ENCODE data around the gene DUSP7. TPM values are rescaled to one million over a fixed set of nuclear protein-coding genes. Genes with fewer than 3 reads are reported as not detected.

DUSP7 gene
- total RNA-seq, 4 donors from 2014 or later: 14.0 to 39.7 (median 26.3) TPM

DNA sequence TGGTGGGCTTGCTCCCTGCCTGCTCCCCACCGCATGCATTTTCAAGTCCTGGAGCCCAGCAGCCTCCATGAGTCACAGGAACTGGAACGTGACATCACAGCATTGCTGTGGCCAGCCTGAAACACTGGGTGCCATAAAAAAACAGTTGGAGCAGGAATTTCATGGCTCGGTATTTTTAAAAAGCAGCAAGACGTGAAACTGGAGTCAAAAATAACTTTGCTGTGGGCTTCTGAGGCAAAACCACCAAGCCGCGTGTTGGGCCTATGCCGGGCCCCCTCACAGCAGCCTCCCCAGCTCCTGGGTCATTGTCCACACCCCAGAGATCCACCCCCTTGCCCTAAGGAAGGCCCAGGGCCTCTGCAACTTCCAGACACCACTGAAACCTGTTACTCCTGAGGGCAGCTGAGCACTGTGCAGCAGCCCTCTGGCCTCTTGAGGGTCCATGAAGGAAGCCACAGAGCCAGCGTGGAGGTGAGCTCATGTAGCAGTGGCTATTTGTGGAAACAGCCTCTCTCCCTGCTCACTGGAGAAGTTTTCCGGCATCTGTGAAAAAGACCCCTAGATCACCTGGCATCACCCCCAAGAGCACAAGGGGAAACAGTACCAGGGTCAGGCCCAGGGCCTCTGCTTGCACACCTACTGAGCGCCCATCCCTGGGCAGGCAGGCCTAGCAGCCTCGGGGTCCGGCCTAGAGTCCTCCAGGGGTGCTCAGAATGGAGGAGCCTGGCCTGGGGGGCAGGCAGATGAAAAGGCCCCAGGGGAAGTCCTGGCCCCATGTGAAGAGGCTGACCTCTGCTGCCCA, 34.0 kb upstream of the DUSP7 start:
- no peaks in the 10 kb centered on the region for H3K9me3 ChIP-seq
- ATAC-seq (peak in 1 of 2 donors; percentile 72), DNase-seq (no peak)
- in situ Hi-C loops (cut with MboI; ENCODE audit: low sequenced_read_pairs in 4 of 4) (no loop called here), intact Hi-C loops (cut with DNase I; ENCODE audit: low total_unique reads) (no loop called here)
- H3K27ac ChIP-seq: peak overlapping the region; percentile 8 to 71 (median 60)
- TF ChIP-seq POLR2A (IDR thresholded peaks at IDR 0.05): no peak
- TF ChIP-seq, protein P1, sequence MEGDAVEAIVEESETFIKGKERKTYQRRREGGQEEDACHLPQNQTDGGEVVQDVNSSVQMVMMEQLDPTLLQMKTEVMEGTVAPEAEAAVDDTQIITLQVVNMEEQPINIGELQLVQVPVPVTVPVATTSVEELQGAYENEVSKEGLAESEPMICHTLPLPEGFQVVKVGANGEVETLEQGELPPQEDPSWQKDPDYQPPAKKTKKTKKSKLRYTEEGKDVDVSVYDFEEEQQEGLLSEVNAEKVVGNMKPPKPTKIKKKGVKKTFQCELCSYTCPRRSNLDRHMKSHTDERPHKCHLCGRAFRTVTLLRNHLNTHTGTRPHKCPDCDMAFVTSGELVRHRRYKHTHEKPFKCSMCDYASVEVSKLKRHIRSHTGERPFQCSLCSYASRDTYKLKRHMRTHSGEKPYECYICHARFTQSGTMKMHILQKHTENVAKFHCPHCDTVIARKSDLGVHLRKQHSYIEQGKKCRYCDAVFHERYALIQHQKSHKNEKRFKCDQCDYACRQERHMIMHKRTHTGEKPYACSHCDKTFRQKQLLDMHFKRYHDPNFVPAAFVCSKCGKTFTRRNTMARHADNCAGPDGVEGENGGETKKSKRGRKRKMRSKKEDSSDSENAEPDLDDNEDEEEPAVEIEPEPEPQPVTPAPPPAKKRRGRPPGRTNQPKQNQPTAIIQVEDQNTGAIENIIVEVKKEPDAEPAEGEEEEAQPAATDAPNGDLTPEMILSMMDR (IDR thresholded peaks at IDR 0.05 in 4 of 5, conservative IDR thresholded peaks at IDR 0.05 in 1 of 5): no peak
- no peaks in the 10 kb centered on the region for H3K27me3 ChIP-seq
- H3K36me3 ChIP-seq: no peaks in the 10 kb centered on the region
- no peak overlapping the region for H3K4me3 ChIP-seq
- peaks cover 9 to 15% of the 10 kb centered on the region in 2 donors for H3K4me1 ChIP-seq

DNA sequence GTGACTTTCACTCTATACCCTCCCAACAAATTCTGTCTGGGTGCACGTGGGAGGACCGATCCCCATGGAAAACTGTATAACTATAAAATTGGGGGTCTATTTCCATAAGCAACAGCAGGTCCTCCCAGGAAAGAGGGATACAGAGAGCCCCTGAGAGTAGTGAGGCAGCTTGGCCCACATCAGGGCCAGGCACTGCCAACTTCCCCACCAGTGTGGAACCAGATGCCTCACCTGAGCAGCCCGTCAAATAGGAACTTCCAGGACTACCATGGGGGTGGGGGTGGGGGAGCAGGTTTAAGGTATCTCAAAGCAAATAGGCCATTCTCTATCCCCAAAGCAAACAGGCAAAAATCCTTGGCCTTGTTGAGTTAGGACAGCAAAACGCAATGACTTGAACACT, 33.3 kb upstream of the DUSP7 start:
- H3K27me3 ChIP-seq: no peaks in the 10 kb centered on the region
- no peaks in the 10 kb centered on the region for H3K9me3 ChIP-seq
- H3K4me1 ChIP-seq: peaks cover 9 to 15% of the 10 kb centered on the region in 2 donors
- peak overlapping the region in 2 of 4 donors; percentile 61 to 71 for H3K27ac ChIP-seq
- ATAC-seq (no peak), DNase-seq (no peak)
- H3K36me3 ChIP-seq: no peaks in the 10 kb centered on the region
- in situ Hi-C loops (cut with MboI; ENCODE audit: low sequenced_read_pairs in 4 of 4) (no loop called here), intact Hi-C loops (cut with DNase I; ENCODE audit: low total_unique reads) (no loop called here)
- no peak for TF ChIP-seq POLR2A (IDR thresholded peaks at IDR 0.05)
- TF ChIP-seq, protein P1 (IDR thresholded peaks at IDR 0.05 in 4 of 5, conservative IDR thresholded peaks at IDR 0.05 in 1 of 5): no peak
- no peak overlapping the region for H3K4me3 ChIP-seq

DNA sequence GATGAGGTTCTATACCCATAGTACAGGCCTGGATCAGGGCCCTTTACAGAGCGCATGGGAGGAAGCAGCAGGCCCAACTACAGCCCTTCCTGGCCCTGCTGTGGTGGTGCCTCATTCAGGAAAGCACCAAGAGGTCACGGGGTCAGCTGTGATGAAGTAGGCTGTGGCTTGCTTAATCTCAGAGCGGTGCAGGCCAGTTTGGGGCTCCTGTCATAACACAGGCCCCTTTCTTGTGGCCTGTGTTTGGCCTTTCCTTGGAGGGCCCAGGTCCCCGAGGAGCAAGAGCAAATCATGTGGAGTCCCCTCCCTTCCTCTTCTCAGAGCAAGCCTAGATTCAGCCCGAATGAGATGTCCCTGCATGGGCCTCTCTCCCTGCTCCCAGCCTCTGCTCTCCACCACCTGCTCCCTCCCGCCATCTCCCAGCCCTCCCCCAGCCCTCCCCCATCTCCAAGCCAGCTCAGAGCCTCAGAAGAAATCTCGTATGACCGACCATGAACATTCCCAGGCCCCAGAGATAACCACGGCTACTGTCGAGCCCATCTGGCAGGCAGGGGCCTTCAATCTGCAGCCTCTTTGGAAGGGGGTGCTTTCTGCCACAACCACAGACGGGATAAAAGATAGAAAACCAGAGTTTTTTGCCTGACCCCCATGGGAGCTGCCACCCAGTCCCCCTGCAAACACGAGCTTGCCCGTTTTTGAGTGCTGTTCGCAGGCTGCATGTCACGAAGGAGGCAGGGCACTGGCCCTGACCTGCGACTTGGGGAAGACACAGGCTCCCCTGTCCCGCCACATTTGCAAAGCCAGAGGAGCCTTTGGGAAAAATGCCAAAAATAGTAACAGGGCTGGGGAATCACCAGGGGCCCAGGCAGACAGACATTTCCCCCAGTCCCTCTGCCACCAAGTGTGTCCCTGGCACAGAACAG, 32.3 kb upstream of the DUSP7 start:
- DNase-seq: no peak
- H3K27me3 ChIP-seq: no peaks in the 10 kb centered on the region
- peaks cover 9 to 15% of the 10 kb centered on the region in 2 donors for H3K4me1 ChIP-seq

DNA sequence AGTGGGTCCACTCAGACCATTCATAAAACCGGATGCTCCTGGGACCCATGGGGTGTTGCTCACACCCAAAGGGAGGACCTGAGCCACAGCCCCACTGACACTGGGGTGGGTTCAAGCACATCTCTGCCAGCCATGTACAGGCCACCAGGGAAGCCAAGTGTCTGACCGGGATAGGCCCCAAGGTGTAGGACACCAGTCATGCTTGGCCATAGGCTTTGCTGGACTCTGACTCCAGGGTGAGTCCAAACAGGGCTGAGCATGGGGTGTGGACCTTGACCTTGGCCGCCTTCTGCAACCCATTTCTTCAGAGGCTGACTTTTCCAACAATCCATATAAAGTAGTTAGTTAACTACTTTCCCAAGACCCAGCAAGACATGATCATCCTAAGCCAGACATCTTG, 31.4 kb upstream of the DUSP7 start:
- no peak overlapping the region for H3K27ac ChIP-seq
- no peaks in the 10 kb centered on the region for H3K9me3 ChIP-seq
- intact Hi-C loops (cut with DNase I; ENCODE audit: low total_unique reads) (no loop called here), in situ Hi-C loops (cut with MboI; ENCODE audit: low sequenced_read_pairs in 4 of 4) (no loop called here)
- no peaks in the 10 kb centered on the region for H3K36me3 ChIP-seq
- H3K27me3 ChIP-seq: no peaks in the 10 kb centered on the region
- TF ChIP-seq, protein P1 (IDR thresholded peaks at IDR 0.05 in 4 of 5, conservative IDR thresholded peaks at IDR 0.05 in 1 of 5): no peak
- TF ChIP-seq POLR2A (IDR thresholded peaks at IDR 0.05): no peak
- H3K4me1 ChIP-seq: peaks cover 9 to 15% of the 10 kb centered on the region in 2 donors
- H3K4me3 ChIP-seq: no peak overlapping the region
- DNase-seq (no peak), ATAC-seq (no peak)

More for the DNA sequence above, 32.3 kb upstream of the DUSP7 start:
- H3K36me3 ChIP-seq: no peaks in the 10 kb centered on the region
- H3K9me3 ChIP-seq: no peaks in the 10 kb centered on the region
- H3K4me3 ChIP-seq: no peak overlapping the region
- in situ Hi-C loops (cut with MboI; ENCODE audit: low sequenced_read_pairs in 4 of 4): no loop called here
- peak overlapping the region in 1 of 4 donors; percentile 13 for H3K27ac ChIP-seq
- TF ChIP-seq, protein P1 (IDR thresholded peaks at IDR 0.05 in 4 of 5, conservative IDR thresholded peaks at IDR 0.05 in 1 of 5): no peak
- no peak for TF ChIP-seq POLR2A (IDR thresholded peaks at IDR 0.05)
- intact Hi-C loops (cut with DNase I; ENCODE audit: low total_unique reads): no loop called here
- ATAC-seq: no peak
